Right lobe of liver (tissue), 4 donors: ENCODE measurements around the gene RAB31.

Experiments used
- POLR2A ChIP-seq: fragments of 450-650 bp; IDR thresholded peaks from one replicate; pipeline ENCODE4 v1.6.1; 2017; ENCODE audit warnings: antibody characterized with exemption, mild to moderate bottlenecking
- TF ChIP-seq, protein P1 (sequence below), 4 donors: fragments of 200-600 bp in 3 of 4; fragments of 450-650 bp in 1 of 4; IDR thresholded peaks; one replicate each; pipeline versions ENCODE4 v1.5.1 to v1.8.0; 2016 to 2022; ENCODE audit warnings: antibody characterized with exemption in 4 of 4, mild to moderate bottlenecking in 2 of 4
- donor health status: DM: no; HTN: no; CAD: no.
- donor health status: DM: no; HTN: no; CAD: no.
- donor health status: DM: no; HTN: yes; CAD: no.

DNA sequence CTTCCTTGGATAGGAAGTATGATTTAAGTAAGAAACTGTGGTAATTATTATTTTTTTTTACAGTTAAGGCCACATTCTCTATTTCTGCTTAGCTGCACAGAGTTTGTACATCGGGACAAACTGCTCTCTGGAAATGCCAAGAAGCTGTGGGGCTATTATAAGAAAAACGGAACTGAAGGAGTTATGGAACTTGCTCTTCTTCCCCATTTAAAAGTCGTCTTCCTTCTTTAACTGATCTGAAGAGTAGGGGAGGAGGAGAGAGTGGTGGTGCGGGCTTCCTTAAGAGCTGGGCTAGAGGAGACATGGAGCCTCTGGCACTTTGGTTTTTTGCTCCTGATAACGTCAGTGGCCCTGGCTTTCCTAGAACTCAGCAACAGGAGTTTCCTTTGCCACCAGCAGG, 54.4 kb downstream of the RAB31 start:
- TF ChIP-seq, protein P1, sequence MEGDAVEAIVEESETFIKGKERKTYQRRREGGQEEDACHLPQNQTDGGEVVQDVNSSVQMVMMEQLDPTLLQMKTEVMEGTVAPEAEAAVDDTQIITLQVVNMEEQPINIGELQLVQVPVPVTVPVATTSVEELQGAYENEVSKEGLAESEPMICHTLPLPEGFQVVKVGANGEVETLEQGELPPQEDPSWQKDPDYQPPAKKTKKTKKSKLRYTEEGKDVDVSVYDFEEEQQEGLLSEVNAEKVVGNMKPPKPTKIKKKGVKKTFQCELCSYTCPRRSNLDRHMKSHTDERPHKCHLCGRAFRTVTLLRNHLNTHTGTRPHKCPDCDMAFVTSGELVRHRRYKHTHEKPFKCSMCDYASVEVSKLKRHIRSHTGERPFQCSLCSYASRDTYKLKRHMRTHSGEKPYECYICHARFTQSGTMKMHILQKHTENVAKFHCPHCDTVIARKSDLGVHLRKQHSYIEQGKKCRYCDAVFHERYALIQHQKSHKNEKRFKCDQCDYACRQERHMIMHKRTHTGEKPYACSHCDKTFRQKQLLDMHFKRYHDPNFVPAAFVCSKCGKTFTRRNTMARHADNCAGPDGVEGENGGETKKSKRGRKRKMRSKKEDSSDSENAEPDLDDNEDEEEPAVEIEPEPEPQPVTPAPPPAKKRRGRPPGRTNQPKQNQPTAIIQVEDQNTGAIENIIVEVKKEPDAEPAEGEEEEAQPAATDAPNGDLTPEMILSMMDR (IDR thresholded peaks at IDR 0.05) = no peak
- no peak for TF ChIP-seq POLR2A
